ENCODE data around the gene KRTAP4-16. TPM values are rescaled to one million over a fixed set of nuclear protein-coding genes. Genes with fewer than 3 reads are reported as not detected.

KRTAP4-16 gene
- total and polyA plus RNA-seq, 2 of the 8 experiments (the other 6 are each of a cell fraction or from before 2014, with no cell fraction given) = not detected

- Histone ChIP-seq H3K27me3 (replicated peaks in 1 of 4; ENCODE audit: control insufficient read depth in 3 of 4, extremely low read depth in 1 of 4, insufficient read depth in 3 of 4, low read length in 3 of 4) (no peaks in the 10 kb centered on the region), H2BK15ac (ENCODE audit: low read length) (no peak overlapping the region), H3K18ac (ENCODE audit: extremely low read depth, low read length) (no peak overlapping the region), H3K56ac (replicated peaks; ENCODE audit: insufficient read length, low read depth, low read length) (no peak overlapping the region), H4K5ac (ENCODE audit: insufficient read length, low read depth, low read length) (no peak overlapping the region), H2AFZ (ENCODE audit: low read length) (no peak overlapping the region), H2BK20ac (ENCODE audit: low read length) (no peak overlapping the region), H2BK12ac (ENCODE audit: low read depth, low read length) (no peak overlapping the region), H4K20me1 (replicated peaks in 1 of 2; ENCODE audit: control insufficient read depth in 1 of 2, insufficient read depth in 2 of 2, low read length in 2 of 2) (no peaks in the 10 kb centered on the region), H4K91ac (replicated peaks; ENCODE audit: insufficient read length, low read length) (no peak overlapping the region), H3K4me3 (ENCODE audit: extremely low read depth in 1 of 4, insufficient read depth in 2 of 4, low read depth in 3 of 4, low read length in 4 of 4) (no peak overlapping the region), H3K4me1 (replicated peaks in 1 of 4; ENCODE audit: control insufficient read depth in 3 of 4, insufficient read depth in 4 of 4, low read length in 3 of 4) (peaks cover 0 to 1% (median 0%) of the 10 kb centered on the region in 4 experiments; a peak in 1 of 7 replicates), H3K23me2 (ENCODE audit: low read depth, low read length) (no peaks in the 10 kb centered on the region), H3K36me3 (ENCODE audit: control insufficient read depth in 2 of 4, insufficient read depth in 4 of 4, low read length in 3 of 4) (no peaks in the 10 kb centered on the region), H2BK5ac (ENCODE audit: low read depth, low read length) (no peak overlapping the region), H3K14ac (ENCODE audit: insufficient read length) (no peak overlapping the region), H3K9ac (replicated peaks in 1 of 4; ENCODE audit: extremely low read depth in 1 of 4, low read depth in 3 of 4, low read length in 3 of 4) (no peak overlapping the region), H3K4me2 (ENCODE audit: insufficient read depth in 1 of 2, low read depth in 2 of 2, low read length in 2 of 2) (no peak overlapping the region), H4K8ac (ENCODE audit: extremely low read depth, insufficient read depth, low read length) (no peak overlapping the region), H3K79me2 (ENCODE audit: control insufficient read depth in 1 of 2, insufficient read depth in 2 of 2, low read length in 2 of 2) (no peaks in the 10 kb centered on the region), H3K9me3 (ENCODE audit: insufficient read depth in 2 of 2, low read depth in 1 of 2, low read length in 1 of 2) (no peaks in the 10 kb centered on the region), H3K4ac (replicated peaks; ENCODE audit: insufficient read length, low read depth, low read length) (no peak overlapping the region), H3K23ac (ENCODE audit: insufficient read length) (no peak overlapping the region), H2BK120ac (replicated peaks; ENCODE audit: low read depth, low read length) (no peak overlapping the region), H3K27ac (ENCODE audit: low read depth, low read length) (no peak overlapping the region), H3K79me1 (ENCODE audit: low read depth, low read length) (no peaks in the 10 kb centered on the region), H2AK5ac (ENCODE audit: low read depth, low read length) (no peak overlapping the region)
- DNase-seq (ENCODE audit: low read depth in 1 of 2, low spot score in 2 of 2) (no peak), FAIRE-seq (no peak)
- ChIA-PET POLR2A (ENCODE audit: partially characterized antibody) (no interaction called here), CTCF (ENCODE audit: partially characterized antibody) (no interaction called here)
- WGBS, 2 experiments (ENCODE audit: extremely low coverage in 1 of 2, insufficient coverage in 1 of 2, insufficient read length in 1 of 2, insufficient replicate concordance in 2 of 2, low coverage in 1 of 2, low lambda C conversion rate in 2 of 2, missing lambda C conversion rate in 1 of 2) = 60% methylated on average over 4 of the region's 4 CpGs; no CpG with 5 or more reads in 1 of the 2 experiments
- TF ChIP-seq, protein P1, sequence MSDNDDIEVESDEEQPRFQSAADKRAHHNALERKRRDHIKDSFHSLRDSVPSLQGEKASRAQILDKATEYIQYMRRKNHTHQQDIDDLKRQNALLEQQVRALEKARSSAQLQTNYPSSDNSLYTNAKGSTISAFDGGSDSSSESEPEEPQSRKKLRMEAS (IDR thresholded peaks at IDR 0.05) = no peak
- TF ChIP-seq SP4 (IDR thresholded peaks at IDR 0.05; ENCODE audit: low read length) (no peak), PHF8 (conservative IDR thresholded peaks at IDR 0.05; ENCODE audit: low read depth, low read length) (no peak), GABPA (IDR thresholded peaks at IDR 0.05; ENCODE audit: borderline replicate concordance, insufficient read depth, low read length) (no peak), JUN (IDR thresholded peaks at IDR 0.05; ENCODE audit: low read depth, low read length) (no peak), ASH2L (IDR thresholded peaks at IDR 0.05; ENCODE audit: low read length) (no peak), YY1 (IDR thresholded peaks at IDR 0.05; ENCODE audit: low read depth, low read length) (no peak), ATF2 (IDR thresholded peaks at IDR 0.05; ENCODE audit: low read length) (no peak)
Measured at GRCh38 chr17:41082626-41083025, 19.4 kb downstream of the KRTAP4-16 start.
